Measurements from ENCODE around the gene COQ7. TPM values are rescaled to one million over a fixed set of nuclear protein-coding genes. Genes with fewer than 3 reads are reported as not detected.

The COQ7 gene
- total RNA-seq, 2 donors from 2014 or later = 19.6 to 27.3 TPM

GRCh38 chr16:19109288-19109664 lies 41.9 kb downstream of the COQ7 start:
- no peaks in the 10 kb centered on the region for H3K9me3 ChIP-seq
- DNase-seq (ENCODE audit: low spot score) = no peak

GRCh38 chr16:19110537-19111360 lies 43.3 kb downstream of the COQ7 start:
- peaks cover 0 to 26% of the 10 kb centered on the region in 2 donors for H3K4me1 ChIP-seq
- H3K36me3 ChIP-seq = peaks cover 9% of the 10 kb centered on the region
- H3K27ac ChIP-seq = no peak overlapping the region
- TF ChIP-seq CTCF (IDR thresholded peaks at IDR 0.05) = no peak
- H3K9me3 ChIP-seq = no peaks in the 10 kb centered on the region
- H3K27me3 ChIP-seq = no peaks in the 10 kb centered on the region
- H3K4me3 ChIP-seq = no peak overlapping the region
- DNase-seq (ENCODE audit: low spot score) = no peak

More at GRCh38 chr16:19109288-19109664, 41.9 kb downstream of the COQ7 start:
- H3K4me3 ChIP-seq = no peak overlapping the region
- no peak for TF ChIP-seq CTCF (IDR thresholded peaks at IDR 0.05)
- H3K27me3 ChIP-seq = no peaks in the 10 kb centered on the region
- H3K27ac ChIP-seq = no peak overlapping the region
- H3K4me1 ChIP-seq = peaks cover 0 to 13% of the 10 kb centered on the region in 2 donors
- no peaks in the 10 kb centered on the region for H3K36me3 ChIP-seq

- H3K36me3 ChIP-seq = peaks cover 14% of the 10 kb centered on the region
- peak overlapping the region in 1 of 2 donors; percentile 16 for H3K27ac ChIP-seq
- H3K9me3 ChIP-seq = no peaks in the 10 kb centered on the region
- no peak overlapping the region for H3K4me3 ChIP-seq
- no peak for TF ChIP-seq CTCF (IDR thresholded peaks at IDR 0.05)
- peaks cover 0 to 38% of the 10 kb centered on the region in 2 donors for H3K4me1 ChIP-seq
- no peaks in the 10 kb centered on the region for H3K27me3 ChIP-seq
- no peak for DNase-seq (ENCODE audit: low spot score)
These were observed 44.6 kb downstream of the COQ7 start for GRCh38 chr16:19112099-19112407.

GRCh38 chr16:19113577-19114358 lies 46.4 kb downstream of the COQ7 start, which contains the start of gene ITPRIPL2:
Gene ITPRIPL2, plus strand, starts transcription at chr16:19113964. Its CDS starts 498 bp downstream, at chr16:19114462.
- Histone ChIP-seq H3K9me3 (no peaks in the 10 kb centered on the region), H3K4me1 (peaks cover 0 to 55% of the 10 kb centered on the region in 2 donors)

More at GRCh38 chr16:19113577-19114358, 46.4 kb downstream of the COQ7 start, which contains the start of gene ITPRIPL2:
- Histone ChIP-seq H3K4me3 (peak within 1 kb of the TSS; percentile 50 to 79), H3K27ac (peak within 1 kb of the TSS; percentile 87 to 91), H3K36me3 (peaks cover 14% of the 10 kb centered on the region), H3K27me3 (no peaks in the 10 kb centered on the region)
- DNase-seq (ENCODE audit: low spot score) = peak; percentile 90
- TF ChIP-seq CTCF (IDR thresholded peaks at IDR 0.05) = no peak
